AG09319 (cell line): Measurements from ENCODE around the gene POLG.

Experiments used
- DNase-seq: peaks from one replicate; pipeline ENCODE4 v3.0.0-alpha.2; 2010; ENCODE audit warnings: low read depth; ENCODE audit errors: extremely low read depth
- TF ChIP-seq, protein P1 (sequence below): IDR thresholded peaks from 2 replicates; pipeline ENCODE4 v1.5.1; 2011; ENCODE audit warnings: low read depth, mild to moderate bottlenecking, inconsistent platforms, low read length, moderate library complexity

Gene POLG

DNA sequence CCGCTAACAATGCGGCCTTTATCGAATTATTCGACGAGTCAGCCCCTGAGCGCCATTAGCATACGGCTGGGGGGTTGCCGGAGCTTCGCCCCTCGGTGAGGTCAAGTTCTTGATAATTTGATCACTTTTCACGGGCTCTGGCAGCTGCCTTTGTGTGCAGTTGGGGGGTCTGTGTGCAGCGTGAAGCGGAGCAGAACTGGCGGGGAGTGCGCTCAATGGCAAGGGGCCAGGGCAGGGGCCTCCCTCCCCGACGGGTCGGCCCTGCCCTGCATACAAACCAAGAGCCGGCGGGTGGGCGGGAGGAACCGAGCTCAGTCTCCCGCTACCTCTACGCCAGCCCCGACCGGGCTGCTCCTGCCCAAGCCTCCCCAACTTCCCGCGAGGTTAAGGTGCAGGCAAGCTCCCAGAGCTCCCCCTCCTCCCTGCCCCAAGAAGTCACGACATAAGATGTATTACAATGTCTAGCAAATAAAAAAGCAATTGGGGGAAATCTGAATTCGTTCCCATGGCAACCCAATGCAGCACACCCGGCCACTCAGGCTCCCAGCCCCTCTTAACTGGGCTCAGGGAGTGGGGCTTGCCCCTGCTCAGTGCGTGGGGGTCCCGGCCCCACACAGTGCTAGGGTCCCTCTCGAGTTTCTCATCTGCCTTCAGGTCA is 34.1 kb upstream of the POLG start:
- no peak for DNase-seq
- TF ChIP-seq, protein P1, sequence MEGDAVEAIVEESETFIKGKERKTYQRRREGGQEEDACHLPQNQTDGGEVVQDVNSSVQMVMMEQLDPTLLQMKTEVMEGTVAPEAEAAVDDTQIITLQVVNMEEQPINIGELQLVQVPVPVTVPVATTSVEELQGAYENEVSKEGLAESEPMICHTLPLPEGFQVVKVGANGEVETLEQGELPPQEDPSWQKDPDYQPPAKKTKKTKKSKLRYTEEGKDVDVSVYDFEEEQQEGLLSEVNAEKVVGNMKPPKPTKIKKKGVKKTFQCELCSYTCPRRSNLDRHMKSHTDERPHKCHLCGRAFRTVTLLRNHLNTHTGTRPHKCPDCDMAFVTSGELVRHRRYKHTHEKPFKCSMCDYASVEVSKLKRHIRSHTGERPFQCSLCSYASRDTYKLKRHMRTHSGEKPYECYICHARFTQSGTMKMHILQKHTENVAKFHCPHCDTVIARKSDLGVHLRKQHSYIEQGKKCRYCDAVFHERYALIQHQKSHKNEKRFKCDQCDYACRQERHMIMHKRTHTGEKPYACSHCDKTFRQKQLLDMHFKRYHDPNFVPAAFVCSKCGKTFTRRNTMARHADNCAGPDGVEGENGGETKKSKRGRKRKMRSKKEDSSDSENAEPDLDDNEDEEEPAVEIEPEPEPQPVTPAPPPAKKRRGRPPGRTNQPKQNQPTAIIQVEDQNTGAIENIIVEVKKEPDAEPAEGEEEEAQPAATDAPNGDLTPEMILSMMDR = no peak

DNA sequence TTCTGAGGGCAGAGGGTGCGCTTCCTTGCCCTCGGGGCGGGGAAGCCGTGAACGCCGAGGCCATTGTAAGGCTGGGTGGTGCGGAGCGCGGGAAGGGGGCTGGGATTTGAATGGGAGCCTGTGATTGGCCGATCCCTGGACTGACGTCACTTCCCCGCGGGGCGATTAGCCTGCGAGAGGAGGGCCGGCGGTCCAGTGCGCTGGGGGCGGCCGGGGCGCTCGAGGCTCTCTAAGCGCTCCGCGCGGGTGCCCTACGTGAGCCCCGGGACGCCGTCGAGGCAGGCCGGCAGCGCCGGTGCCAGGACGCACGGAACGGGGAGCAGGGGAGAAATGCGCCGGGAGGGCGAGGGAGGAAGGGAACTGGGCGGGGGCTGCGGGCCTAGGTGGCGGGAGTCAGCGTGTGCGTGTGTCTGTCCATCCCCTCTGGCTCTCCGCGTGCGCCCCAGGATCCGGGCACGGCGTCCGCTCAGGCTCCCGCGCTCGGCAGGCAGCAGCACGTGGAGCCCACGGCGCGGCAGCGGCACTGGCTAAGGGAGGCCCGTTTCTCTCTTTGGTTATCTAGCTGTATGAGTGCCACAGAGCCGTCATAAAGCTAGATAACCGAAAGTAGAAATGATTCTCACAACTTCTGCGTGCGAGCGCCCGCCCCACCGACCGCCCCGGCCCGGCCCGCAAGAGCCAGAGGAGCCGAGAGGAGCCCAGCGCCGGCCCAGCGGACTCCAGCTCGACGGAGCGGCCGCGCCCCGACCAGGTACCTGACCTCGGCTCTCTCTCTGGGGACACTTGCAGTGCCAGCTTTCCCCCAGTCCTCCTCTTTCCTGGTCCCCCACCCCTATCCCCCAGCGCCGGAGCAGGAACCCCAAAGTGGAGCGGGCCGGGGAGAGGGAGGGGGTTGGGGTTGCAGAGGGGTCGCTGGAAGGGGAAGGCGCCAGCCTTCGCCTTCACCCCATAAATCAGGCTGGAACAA is 33.1 kb upstream of the POLG start:
- no peak for DNase-seq
- TF ChIP-seq, protein P1 = no peak

DNA sequence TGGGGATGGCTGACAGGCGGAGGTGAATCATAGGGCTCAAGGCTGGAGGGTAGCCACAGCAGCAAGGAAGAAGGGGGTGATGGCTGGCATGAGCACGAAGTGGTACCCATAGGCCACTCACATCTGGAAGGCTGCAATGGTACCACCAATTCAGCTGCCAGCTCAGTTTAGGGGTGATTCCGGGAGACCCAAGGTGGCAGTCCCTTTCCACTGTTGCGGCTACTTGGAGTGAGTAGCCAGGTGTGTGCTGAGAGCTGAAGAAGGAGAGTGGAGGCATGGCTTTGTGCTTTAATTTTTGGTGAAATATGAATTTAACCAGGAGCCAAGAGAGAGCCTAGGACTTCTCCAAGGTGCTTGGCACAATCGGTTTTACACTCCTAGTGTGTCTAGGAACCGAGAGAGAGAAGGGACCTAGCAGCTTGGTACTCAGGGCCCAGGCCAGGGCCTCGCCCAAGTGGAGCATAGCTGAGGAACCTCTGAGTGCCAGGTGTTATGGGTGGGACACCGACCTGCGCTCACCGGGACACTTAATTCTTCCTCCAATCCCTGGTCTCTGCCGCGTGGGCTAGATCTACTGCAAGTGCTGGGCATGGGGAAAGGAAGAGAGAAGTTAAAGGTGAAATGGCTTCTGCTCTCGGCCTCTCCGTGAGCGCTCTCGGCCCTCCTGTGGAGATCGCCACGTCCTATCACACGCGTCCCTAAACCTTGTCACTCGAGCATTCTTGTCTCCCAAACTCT is 32.2 kb upstream of the POLG start:
- no peak for DNase-seq
- TF ChIP-seq, protein P1 = no peak

DNA sequence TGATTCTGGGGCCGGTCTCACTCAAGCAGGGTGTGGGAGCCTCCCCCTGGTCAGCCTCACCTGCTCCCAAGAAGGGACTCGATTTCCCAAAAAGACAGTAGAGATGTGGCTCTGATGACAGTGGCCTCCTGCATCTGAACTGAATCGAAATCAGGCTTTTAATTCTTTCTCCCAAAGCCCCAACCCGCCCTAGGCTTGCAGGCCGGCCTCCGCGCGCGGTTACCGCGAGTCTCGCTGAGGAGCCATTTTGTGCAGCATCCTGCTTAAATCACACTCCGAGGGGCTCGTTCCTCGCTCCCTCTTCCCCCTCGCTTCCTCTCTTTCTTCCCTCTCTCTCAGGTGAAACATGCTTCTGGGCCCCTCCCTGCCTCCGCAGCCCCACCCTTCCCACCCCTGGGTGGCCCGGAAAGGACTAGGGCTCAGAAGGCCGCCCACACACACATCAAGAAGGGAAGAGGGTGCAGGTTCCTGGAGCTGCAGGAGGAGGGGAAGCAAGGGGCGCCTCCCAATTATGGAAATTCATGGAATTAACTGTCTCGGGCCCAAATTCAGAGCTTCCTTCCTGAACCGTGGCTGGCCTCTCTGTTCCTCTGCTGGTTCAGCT is 30.9 kb upstream of the POLG start:
- DNase-seq = no peak
- TF ChIP-seq, protein P1 = no peak

DNA sequence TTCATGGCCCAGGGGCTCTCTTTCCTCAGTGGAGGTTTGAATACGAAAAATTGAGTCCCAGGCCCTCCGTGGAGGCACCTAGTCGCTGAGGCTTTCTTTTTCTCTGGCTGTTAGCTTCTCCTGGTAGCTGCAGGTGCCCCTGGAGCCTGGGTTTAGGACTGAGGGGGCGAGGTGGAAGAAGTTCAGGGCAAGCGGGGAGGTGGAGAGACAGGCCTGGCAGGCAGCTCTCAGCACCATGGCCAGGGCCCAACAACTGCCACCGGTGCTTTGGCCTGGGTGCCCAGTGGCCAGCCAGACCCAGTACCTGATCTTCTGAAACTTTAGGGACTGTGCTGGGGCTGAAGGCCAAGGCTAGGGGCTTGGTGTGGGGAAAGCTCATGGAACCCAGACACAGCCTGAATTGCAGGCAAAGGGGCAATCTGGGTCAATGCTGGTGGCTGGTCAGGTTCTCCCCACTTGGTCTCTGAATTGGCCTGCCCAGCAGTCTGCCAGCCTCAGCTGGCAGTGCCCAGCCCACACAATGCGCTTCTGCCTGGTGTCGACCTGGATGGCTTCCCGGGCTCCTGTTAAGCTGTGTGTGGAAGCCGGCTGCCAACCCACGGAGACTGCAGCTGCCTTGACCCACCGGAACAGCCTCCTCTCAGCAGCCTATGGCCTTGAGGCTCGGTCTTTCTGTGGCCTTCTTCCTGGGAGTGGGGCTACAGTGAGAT is 30.3 kb upstream of the POLG start:
- TF ChIP-seq, protein P1 = no peak
- no peak for DNase-seq

DNA sequence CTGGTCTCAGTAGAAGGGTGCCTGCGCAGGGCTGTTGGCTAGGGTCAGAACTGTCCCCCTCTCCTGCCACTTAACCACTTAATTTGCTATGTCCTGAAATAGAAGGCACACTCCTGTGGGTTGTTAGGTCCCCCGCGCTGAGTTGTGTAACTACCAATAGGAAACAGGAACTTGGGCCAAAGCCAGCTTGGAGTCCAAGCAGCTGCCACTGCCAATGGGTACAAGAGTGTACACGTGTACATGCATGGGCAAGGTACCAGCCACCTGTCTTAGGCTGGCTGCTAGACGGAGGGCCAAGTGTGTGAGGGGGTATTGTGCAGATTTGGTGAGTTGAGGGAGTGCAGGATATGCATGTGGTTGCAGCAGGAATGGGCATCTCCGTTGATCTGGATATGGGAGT is 29.7 kb upstream of the POLG start:
- no peak for DNase-seq
- TF ChIP-seq, protein P1 = no peak
